H9 (cell line): Measurements from ENCODE around the gene BANP. TPM values are rescaled to one million over a fixed set of nuclear protein-coding genes. Genes with fewer than 3 reads are reported as not detected.

Source experiments
- DNase-seq: peaks from one replicate; pipeline ENCODE4 v3.0.0-alpha.2; 2017
- H2AFZ ChIP-seq: one replicate; pipeline ENCODE4 v1.6.1; 2013; ENCODE audit warnings: mild to moderate bottlenecking, low read length, control low read depth, moderate library complexity
- H2AK5ac ChIP-seq: 2 replicates; pipeline ENCODE4 v1.6.1; 2013; ENCODE audit warnings: low read length, control low read depth, mixed read lengths; ENCODE audit not compliant: insufficient read length
- H2BK120ac ChIP-seq: one replicate; pipeline ENCODE4 v1.6.1; 2013; ENCODE audit warnings: low read depth, mild to moderate bottlenecking, low read length, control low read depth, inconsistent platforms; ENCODE audit not compliant: poor library complexity, severe bottlenecking
- H2BK12ac ChIP-seq: 2 replicates; pipeline ENCODE4 v1.6.1; 2013; ENCODE audit warnings: low read length, control low read depth, mixed read lengths, low read depth; ENCODE audit not compliant: insufficient read length
- H2BK15ac ChIP-seq: 2 replicates; pipeline ENCODE4 v1.6.1; 2013; ENCODE audit warnings: low read depth, low read length, control low read depth
- H2BK20ac ChIP-seq: one replicate; pipeline ENCODE4 v1.6.1; 2013; ENCODE audit warnings: low read depth, mild to moderate bottlenecking, low read length, control low read depth, inconsistent platforms; ENCODE audit not compliant: poor library complexity, severe bottlenecking
- H2BK5ac ChIP-seq: 2 replicates; pipeline ENCODE4 v1.6.1; 2013; ENCODE audit warnings: low read length, control low read depth, mixed read lengths; ENCODE audit not compliant: insufficient read length
- H3K14ac ChIP-seq: 2 replicates; pipeline ENCODE4 v1.6.1; 2013; ENCODE audit warnings: low read length, control low read depth; ENCODE audit not compliant: insufficient read depth
- H3K18ac ChIP-seq: 2 replicates; pipeline ENCODE4 v1.6.1; 2013; ENCODE audit warnings: low read depth, mild to moderate bottlenecking, mixed read lengths, low read length, control low read depth; ENCODE audit not compliant: insufficient read length
- H3K23ac ChIP-seq: 2 replicates; pipeline ENCODE4 v1.6.1; 2013; ENCODE audit warnings: low read length, control low read depth, mixed read lengths, low read depth; ENCODE audit not compliant: insufficient read length
- H3K23me2 ChIP-seq: 2 replicates; pipeline ENCODE4 v1.6.1; 2013; ENCODE audit warnings: low read depth, mild to moderate bottlenecking, mixed read lengths, low read length, control low read depth; ENCODE audit not compliant: insufficient read length, poor library complexity, severe bottlenecking
- H3K27ac ChIP-seq: 2 replicates; pipeline ENCODE4 v1.5.1; 2013; ENCODE audit warnings: low read length, control low read depth, mixed read lengths, low read depth; ENCODE audit not compliant: insufficient read length
- H3K27me3 ChIP-seq: 2 replicates; pipeline ENCODE4 v1.6.1; 2013; ENCODE audit warnings: low read length, control low read depth, inconsistent platforms; ENCODE audit not compliant: insufficient read depth
- H3K4ac ChIP-seq: 2 replicates; pipeline ENCODE4 v1.6.1; 2013; ENCODE audit warnings: low read depth, mild to moderate bottlenecking, control low read depth, inconsistent platforms, low read length, moderate library complexity
- H3K4me1 ChIP-seq: 2 replicates; pipeline ENCODE4 v1.6.1; 2013; ENCODE audit warnings: low read length, control low read depth, inconsistent platforms; ENCODE audit not compliant: insufficient read depth
- H3K4me2 ChIP-seq: 2 replicates; pipeline ENCODE4 v1.6.1; 2013; ENCODE audit warnings: low read length, control low read depth, mixed read lengths; ENCODE audit not compliant: insufficient read length, insufficient read depth
- H3K56ac ChIP-seq: 2 replicates; pipeline ENCODE4 v1.6.1; 2013; ENCODE audit warnings: low read depth, mild to moderate bottlenecking, mixed read lengths, low read length, control low read depth; ENCODE audit not compliant: insufficient read length
- H3K79me1 ChIP-seq: 2 replicates; pipeline ENCODE4 v1.6.1; 2013; ENCODE audit warnings: low read depth, mild to moderate bottlenecking, moderate library complexity, low read length, control low read depth, inconsistent platforms; ENCODE audit not compliant: insufficient read depth, poor library complexity, severe bottlenecking
- H3K79me2 ChIP-seq: 2 replicates; pipeline ENCODE4 v1.6.1; 2013; ENCODE audit warnings: low read length, control low read depth, inconsistent platforms; ENCODE audit not compliant: insufficient read depth
- H3K9ac ChIP-seq: 2 replicates; pipeline ENCODE4 v1.6.1; 2013; ENCODE audit warnings: low read length, control low read depth, mixed read lengths; ENCODE audit not compliant: insufficient read length; ENCODE audit errors: extremely low read depth
- H3K9me3 ChIP-seq: one replicate; pipeline ENCODE4 v1.6.1; 2013; ENCODE audit warnings: low read depth, low read length, inconsistent platforms; ENCODE audit not compliant: control insufficient read depth
- H3T11ph ChIP-seq: one replicate; pipeline ENCODE4 v1.6.1; 2013; ENCODE audit warnings: mild to moderate bottlenecking, low read length, control low read depth, inconsistent platforms
- H4K20me1 ChIP-seq: one replicate; pipeline ENCODE4 v1.6.1; 2013; ENCODE audit not compliant: control insufficient read depth, insufficient read length, insufficient read depth
- H4K5ac ChIP-seq: 2 replicates; pipeline ENCODE4 v1.6.1; 2013; ENCODE audit warnings: low read depth, mild to moderate bottlenecking, mixed read lengths, low read length, control low read depth; ENCODE audit not compliant: insufficient read length
- H4K8ac ChIP-seq: replicated peaks from 2 replicates; pipeline ENCODE4 v1.6.1; 2013; ENCODE audit warnings: low read length, control low read depth, mixed read lengths, low read depth; ENCODE audit not compliant: insufficient read length
- H4K91ac ChIP-seq: 2 replicates; pipeline ENCODE4 v1.6.1; 2013; ENCODE audit warnings: low read depth, mild to moderate bottlenecking, moderate library complexity, mixed read lengths, low read length, control low read depth; ENCODE audit not compliant: insufficient read length
- H3K27ac Mint-ChIP-seq, 3 experiments: 2 replicates in 2 of 3; 3 replicates in 1 of 3; pipeline ENCODE4 v1.8.0; 2020 to 2021; ENCODE audit warnings: mixed read lengths in 3 of 3, mild to moderate bottlenecking in 1 of 3, moderate library complexity in 1 of 3
- H3K27me3 Mint-ChIP-seq: 2 replicates; pipeline ENCODE4 v1.8.0; 2021; ENCODE audit warnings: low read depth, mild to moderate bottlenecking, moderate library complexity, mixed read lengths
- H3K36me3 Mint-ChIP-seq, 3 experiments: 2 replicates in 2 of 3; 3 replicates in 1 of 3; pipeline ENCODE4 v1.8.0; 2020 to 2021; ENCODE audit warnings: low read depth in 3 of 3, mixed read lengths in 3 of 3; ENCODE audit not compliant: insufficient read depth in 1 of 3
- H3K4me1 Mint-ChIP-seq, 2 experiments: 2 replicates each; pipeline ENCODE4 v1.8.0; 2020; ENCODE audit warnings: mixed read lengths in 2 of 2
- H3K4me3 Mint-ChIP-seq, 2 experiments: 2 replicates in 1 of 2; 3 replicates in 1 of 2; pipeline ENCODE4 v1.8.0; 2020 to 2021; ENCODE audit warnings: mild to moderate bottlenecking in 2 of 2, mixed read lengths in 2 of 2, moderate library complexity in 1 of 2
- H3K9me3 Mint-ChIP-seq, 2 experiments: 2 replicates in 1 of 2; 3 replicates in 1 of 2; pipeline ENCODE4 v1.8.0; 2020; ENCODE audit warnings: mild to moderate bottlenecking in 2 of 2, mixed read lengths in 2 of 2, moderate library complexity in 1 of 2
- CTCF ChIP-seq: fragments of 200-600 bp; sonication (generic); conservative IDR thresholded peaks from 3 replicates; pipeline ENCODE4 v1.8.0; 2021; ENCODE audit warnings: antibody characterized with exemption, mild to moderate bottlenecking
- WGBS: extraction: QIAGEN DNeasy Blood & Tissue Kit; methylation state at CpG from one replicate; pipeline ENCODE4 v1.1.7; 2013; ENCODE audit warnings: missing lambda C conversion rate, low lambda C conversion rate, mixed read lengths; ENCODE audit not compliant: insufficient read length; ENCODE audit errors: extremely low coverage; 5-methylcytosine and 5-hydroxymethylcytosine counted together
- total RNA-seq: library from RNA; stranded (reverse); gene quantifications from 2 replicates; pipeline ENCODE4 v1.2.1, GENCODE V29; 2021

The BANP gene
- total RNA-seq, 1 experiment from 2014 or later: 24.9 TPM

GRCh38 chr16:88121886-88122580 lies 170.8 kb downstream of the BANP start:
- Histone ChIP-seq H3K4me2 (no peak overlapping the region), H3K27ac (no peak overlapping the region), H2BK12ac (no peak overlapping the region), H2BK20ac (no peak overlapping the region), H4K8ac (no peak overlapping the region), H3K4ac (no peak overlapping the region), H2BK120ac (no peak overlapping the region), H3K9ac (no peak overlapping the region), H2BK5ac (no peak overlapping the region), H3K18ac (no peak overlapping the region), H3T11ph (no peak overlapping the region), H3K14ac (no peak overlapping the region), H2BK15ac (no peak overlapping the region), H4K91ac (no peak overlapping the region), H4K5ac (no peak overlapping the region), H3K79me1 (no peaks in the 10 kb centered on the region), H3K27me3 (no peaks in the 10 kb centered on the region), H3K9me3 (no peaks in the 10 kb centered on the region), H2AFZ (no peak overlapping the region), H3K4me1 (no peaks in the 10 kb centered on the region), H4K20me1 (no peaks in the 10 kb centered on the region), H3K79me2 (no peaks in the 10 kb centered on the region), H3K56ac (no peak overlapping the region), H2AK5ac (no peak overlapping the region), H3K23me2 (no peaks in the 10 kb centered on the region), H3K23ac (no peak overlapping the region)
- no peak overlapping the region for H3K27ac Mint-ChIP-seq
- H3K27me3 Mint-ChIP-seq: peaks cover 4% of the 10 kb centered on the region
- H3K9me3 Mint-ChIP-seq: no peaks in the 10 kb centered on the region; a peak in 1 of 5 replicates
- no peak overlapping the region for H3K4me3 Mint-ChIP-seq
- H3K36me3 Mint-ChIP-seq: no peaks in the 10 kb centered on the region; a peak in 2 of 7 replicates
- WGBS: no CpG with 5 or more reads among the region's 42 CpGs
- peaks cover 21% of the 10 kb centered on the region in 2 experiments for H3K4me1 Mint-ChIP-seq
- no peak for TF ChIP-seq CTCF
- no peak for DNase-seq

Other genes with a start within 250 kb of the BANP start
- gene KLHDC4, start 185.4 kb upstream of the BANP start, total RNA-seq: 74.5 and 76.2 TPM in 2 replicates
- gene SLC7A5, start 81.9 kb upstream of the BANP start, total RNA-seq: 217 TPM in 2 replicates
- gene CA5A, start 14.9 kb upstream of the BANP start, total RNA-seq: not detected in 2 replicates